GM12878 (cell line): ENCODE measurements around the gene RBM10.

Experiments
- CEBPB ChIP-seq, 2 experiments: fragments of 150-350 bp in 1 of 2; IDR thresholded peaks; 2 replicates each; pipeline ENCODE4 v1.6.1; 2012 to 2014; ENCODE audit warnings: low read depth in 2 of 2, low read length in 2 of 2, borderline replicate concordance in 1 of 2, inconsistent platforms in 1 of 2
- CREM ChIP-seq: IDR thresholded peaks from 2 replicates; pipeline ENCODE4 v1.6.1; 2014; ENCODE audit warnings: antibody characterized with exemption, low read depth
- CTCF ChIP-seq, 3 experiments: IDR thresholded peaks in 2 of 3; conservative IDR thresholded peaks in 1 of 3; 2 replicates each; pipeline ENCODE4 v1.5.1; 2011; ENCODE audit warnings: low read depth in 3 of 3, low read length in 3 of 3, mild to moderate bottlenecking in 3 of 3, control low read depth in 2 of 3, moderate library complexity in 2 of 3, inconsistent platforms in 1 of 3, mixed read lengths in 1 of 3; ENCODE audit not compliant: control insufficient read depth in 2 of 3, insufficient read depth in 1 of 3; ENCODE audit errors: extremely low read depth in 1 of 3
- MXI1 ChIP-seq: fragments of 150-350 bp; IDR thresholded peaks from 2 replicates; pipeline ENCODE4 v1.6.1; 2011; ENCODE audit warnings: low read depth, mild to moderate bottlenecking, inconsistent platforms, low read length, improper control_type of control experiment
- NKRF ChIP-seq: fragments of 450-650 bp; conservative IDR thresholded peaks from 2 replicates; pipeline ENCODE4 v1.6.1; 2017; ENCODE audit warnings: mild to moderate bottlenecking, moderate library complexity
- RAD51 ChIP-seq: fragments of 450-650 bp; IDR thresholded peaks from 2 replicates; pipeline ENCODE4 v1.6.1; 2016; ENCODE audit warnings: moderate library complexity, mild to moderate bottlenecking, inconsistent platforms
- RCOR1 ChIP-seq: conservative IDR thresholded peaks from 2 replicates; pipeline ENCODE4 v1.6.1; 2012; ENCODE audit warnings: low read depth, low read length, improper control_type of control experiment
- ZBTB11 ChIP-seq: fragments of 450-650 bp; formaldehyde crosslinking; IDR thresholded peaks from 2 replicates; pipeline ENCODE4 v1.5.0; 2022; ENCODE audit warnings: mild to moderate bottlenecking, missing genetic modification characterization
- ZNF207 ChIP-seq: fragments of 450-650 bp; IDR thresholded peaks from 2 replicates; pipeline ENCODE4 v1.6.1; 2014; ENCODE audit warnings: antibody characterized with exemption, mild to moderate bottlenecking, borderline replicate concordance

- TF ChIP-seq RCOR1 (no peak), CTCF (IDR thresholded peaks at IDR 0.05 in 2 of 3, conservative IDR thresholded peaks at IDR 0.05 in 1 of 3; ENCODE audit: control insufficient read depth in 2 of 3, extremely low read depth in 1 of 3, insufficient read depth in 1 of 3, low read depth in 3 of 3, low read length in 3 of 3) (no peak), CREM (no peak), MXI1 (no peak), ZBTB11 (CRISPR knock-in tag) (no peak), NKRF (no peak), CEBPB (IDR thresholded peaks at IDR 0.05; ENCODE audit: borderline replicate concordance in 1 of 2, low read depth in 2 of 2, low read length in 2 of 2) (no peak), RAD51 (no peak), ZNF207 (no peak)
Measured at GRCh38 chrX:47230136-47230868, 85.3 kb downstream of the RBM10 start.
